Measurements from ENCODE around the gene MAP1LC3A. TPM values are rescaled to one million over a fixed set of nuclear protein-coding genes. Genes with fewer than 3 reads are reported as not detected.

MAP1LC3A gene
- total RNA-seq, 1 experiment from 2014 or later: not detected

DNA sequence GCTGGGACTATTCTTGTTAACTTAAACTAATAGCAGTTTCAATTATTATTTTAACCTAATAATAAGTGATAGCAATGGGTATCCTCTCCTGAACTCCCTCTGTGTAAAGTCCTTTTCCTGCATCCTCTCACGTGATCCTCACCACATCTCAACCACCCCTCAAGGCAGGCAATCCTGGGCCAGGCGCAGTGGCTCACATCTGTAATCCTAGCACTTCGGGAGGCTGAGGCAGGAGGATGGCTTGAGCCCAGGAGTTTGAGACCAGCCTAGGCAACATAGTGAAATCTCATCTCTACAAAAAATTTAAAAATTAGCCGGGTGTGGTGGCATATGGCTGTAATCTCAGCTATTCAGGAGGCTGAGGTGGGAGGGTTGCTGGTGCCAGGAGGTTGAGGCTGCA, 23.7 kb downstream of the MAP1LC3A start:
- DNase-seq (ENCODE audit: low read depth, low spot score) (no peak), ATAC-seq (no peak)
- Histone ChIP-seq H4K20me1 (ENCODE audit: insufficient read depth) (no peaks in the 10 kb centered on the region), H3K9ac (ENCODE audit: low read length) (no peak overlapping the region), H3K27ac (ENCODE audit: low read depth, low read length) (no peak overlapping the region), H3K4me3 (replicated peaks in 1 of 2; ENCODE audit: low read depth in 1 of 2, low read length in 2 of 2) (no peak overlapping the region), H3K9me3 (ENCODE audit: control insufficient read depth in 1 of 2, insufficient read depth in 1 of 2, low read depth in 1 of 2, low read length in 2 of 2) (no peaks in the 10 kb centered on the region), H2AFZ (ENCODE audit: low read depth, low read length, poor library complexity, severe bottlenecking) (no peak overlapping the region), H3K36me3 (ENCODE audit: control insufficient read depth in 1 of 2, insufficient read depth in 2 of 2, low read length in 2 of 2) (no peaks in the 10 kb centered on the region), H3K4me2 (ENCODE audit: low read length) (no peak overlapping the region), H3K79me2 (ENCODE audit: insufficient read depth, low read length) (no peaks in the 10 kb centered on the region), H3K9me2 (ENCODE audit: insufficient read depth) (no peaks in the 10 kb centered on the region), H3K4me1 (ENCODE audit: control insufficient read depth in 1 of 2, insufficient read depth in 2 of 2, low read length in 2 of 2) (peaks cover 0 to 31% of the 10 kb centered on the region in 2 experiments; a peak in 2 of 4 replicates), H3K27me3 (ENCODE audit: insufficient read depth, low read length) (no peaks in the 10 kb centered on the region)
- TF ChIP-seq JUND (IDR thresholded peaks at IDR 0.05) (no peak), POLR2AphosphoS5 (IDR thresholded peaks at IDR 0.05; ENCODE audit: low read depth, low read length) (no peak), CBX3 (IDR thresholded peaks at IDR 0.05; ENCODE audit: low read depth) (no peak), RAD21 (IDR thresholded peaks at IDR 0.05; ENCODE audit: low read depth) (no peak), FOSL1 (IDR thresholded peaks at IDR 0.05; ENCODE audit: low read depth) (no peak), POLR2A (IDR thresholded peaks at IDR 0.05; ENCODE audit: borderline replicate concordance, extremely low read depth, insufficient read depth, insufficient read length) (no peak), ZNF274 (IDR thresholded peaks at IDR 0.05; ENCODE audit: low read depth, low read length) (no peak), YY1 (IDR thresholded peaks at IDR 0.05; ENCODE audit: extremely low read depth, insufficient replicate concordance, low read depth, low read length) (no peak), REST (IDR thresholded peaks at IDR 0.05; ENCODE audit: low read depth) (no peak), EZH2 (IDR thresholded peaks at IDR 0.05) (no peak), SRF (IDR thresholded peaks at IDR 0.05; ENCODE audit: low read depth) (no peak), CEBPB (IDR thresholded peaks at IDR 0.05; ENCODE audit: low read depth) (no peak)
- TF ChIP-seq, protein P1, sequence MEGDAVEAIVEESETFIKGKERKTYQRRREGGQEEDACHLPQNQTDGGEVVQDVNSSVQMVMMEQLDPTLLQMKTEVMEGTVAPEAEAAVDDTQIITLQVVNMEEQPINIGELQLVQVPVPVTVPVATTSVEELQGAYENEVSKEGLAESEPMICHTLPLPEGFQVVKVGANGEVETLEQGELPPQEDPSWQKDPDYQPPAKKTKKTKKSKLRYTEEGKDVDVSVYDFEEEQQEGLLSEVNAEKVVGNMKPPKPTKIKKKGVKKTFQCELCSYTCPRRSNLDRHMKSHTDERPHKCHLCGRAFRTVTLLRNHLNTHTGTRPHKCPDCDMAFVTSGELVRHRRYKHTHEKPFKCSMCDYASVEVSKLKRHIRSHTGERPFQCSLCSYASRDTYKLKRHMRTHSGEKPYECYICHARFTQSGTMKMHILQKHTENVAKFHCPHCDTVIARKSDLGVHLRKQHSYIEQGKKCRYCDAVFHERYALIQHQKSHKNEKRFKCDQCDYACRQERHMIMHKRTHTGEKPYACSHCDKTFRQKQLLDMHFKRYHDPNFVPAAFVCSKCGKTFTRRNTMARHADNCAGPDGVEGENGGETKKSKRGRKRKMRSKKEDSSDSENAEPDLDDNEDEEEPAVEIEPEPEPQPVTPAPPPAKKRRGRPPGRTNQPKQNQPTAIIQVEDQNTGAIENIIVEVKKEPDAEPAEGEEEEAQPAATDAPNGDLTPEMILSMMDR (IDR thresholded peaks at IDR 0.05 in 2 of 3, conservative IDR thresholded peaks at IDR 0.05 in 1 of 3; ENCODE audit: borderline replicate concordance in 1 of 3, insufficient read depth in 1 of 3, low read depth in 2 of 3, low read length in 2 of 3): no peak
- TF ChIP-seq, protein P2, sequence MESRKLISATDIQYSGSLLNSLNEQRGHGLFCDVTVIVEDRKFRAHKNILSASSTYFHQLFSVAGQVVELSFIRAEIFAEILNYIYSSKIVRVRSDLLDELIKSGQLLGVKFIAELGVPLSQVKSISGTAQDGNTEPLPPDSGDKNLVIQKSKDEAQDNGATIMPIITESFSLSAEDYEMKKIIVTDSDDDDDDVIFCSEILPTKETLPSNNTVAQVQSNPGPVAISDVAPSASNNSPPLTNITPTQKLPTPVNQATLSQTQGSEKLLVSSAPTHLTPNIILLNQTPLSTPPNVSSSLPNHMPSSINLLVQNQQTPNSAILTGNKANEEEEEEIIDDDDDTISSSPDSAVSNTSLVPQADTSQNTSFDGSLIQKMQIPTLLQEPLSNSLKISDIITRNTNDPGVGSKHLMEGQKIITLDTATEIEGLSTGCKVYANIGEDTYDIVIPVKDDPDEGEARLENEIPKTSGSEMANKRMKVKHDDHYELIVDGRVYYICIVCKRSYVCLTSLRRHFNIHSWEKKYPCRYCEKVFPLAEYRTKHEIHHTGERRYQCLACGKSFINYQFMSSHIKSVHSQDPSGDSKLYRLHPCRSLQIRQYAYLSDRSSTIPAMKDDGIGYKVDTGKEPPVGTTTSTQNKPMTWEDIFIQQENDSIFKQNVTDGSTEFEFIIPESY (IDR thresholded peaks at IDR 0.05; ENCODE audit: extremely low read depth, insufficient replicate concordance, low read length): no peak
- intact Hi-C loops (cut with micrococcal nuclease): no loop called here
- POLR2A ChIA-PET: no interaction called here
- CTCF ChIA-PET: interaction anchor here (1.6 kb wide), 1 partner anchor 187 kb away, joined by 4 read pairs; no protein-coding TSS in a partner anchor
- BruUV-seq (replicated peaks): no TSS peak
- RAD21 ChIA-PET (ENCODE audit: low non-redundant PET in 1 of 2, low total read pairs in 2 of 2, uncharacterized antibody in 2 of 2, unreplicated experiment in 2 of 2): no interaction called here
